Activated naive CD8-positive, alpha-beta T cell treated with anti-CD3 and anti-CD28 coated beads for 36 hours (primary cell): Measurements from ENCODE around the gene NOTCH2NLA. TPM values are rescaled to one million over a fixed set of nuclear protein-coding genes. Genes with fewer than 3 reads are reported as not detected.
A peak's percentile ranks its signal among the peaks of the same experiment; 100 is the strongest.
"Not testable (repeated sequence)": the region's sequence is repeated elsewhere in the genome, so short reads cannot be mapped to it uniquely, and the experiment has no call there.

Experiments used
- DNase-seq: peaks from one replicate; pipeline ENCODE4 v3.0.0; 2021
- H3K27ac Mint-ChIP-seq: one replicate; pipeline ENCODE4 v1.8.0; 2022; ENCODE audit warnings: mild to moderate bottlenecking, moderate library complexity, mixed read lengths
- H3K27me3 Mint-ChIP-seq: one replicate; pipeline ENCODE4 v1.8.0; 2022; ENCODE audit warnings: mild to moderate bottlenecking, mixed read lengths
- H3K36me3 Mint-ChIP-seq: one replicate; pipeline ENCODE4 v1.8.0; 2021; ENCODE audit warnings: mild to moderate bottlenecking, mixed read lengths
- H3K4me1 Mint-ChIP-seq: one replicate; pipeline ENCODE4 v1.8.0; 2021; ENCODE audit warnings: mixed read lengths
- H3K4me3 Mint-ChIP-seq: one replicate; pipeline ENCODE4 v1.8.0; 2022; ENCODE audit warnings: mild to moderate bottlenecking, moderate library complexity, mixed read lengths
- H3K9me3 Mint-ChIP-seq: one replicate; pipeline ENCODE4 v1.8.0; 2022; ENCODE audit warnings: mixed read lengths
- total RNA-seq, 2 experiments: library from RNA; stranded (reverse); gene quantifications; one replicate each; pipeline ENCODE4 v1.2.3, GENCODE V29; 2021

NOTCH2NLA gene
- 10 to 100 TPM; 14.3 to 15.6 TPM for total RNA-seq

DNA sequence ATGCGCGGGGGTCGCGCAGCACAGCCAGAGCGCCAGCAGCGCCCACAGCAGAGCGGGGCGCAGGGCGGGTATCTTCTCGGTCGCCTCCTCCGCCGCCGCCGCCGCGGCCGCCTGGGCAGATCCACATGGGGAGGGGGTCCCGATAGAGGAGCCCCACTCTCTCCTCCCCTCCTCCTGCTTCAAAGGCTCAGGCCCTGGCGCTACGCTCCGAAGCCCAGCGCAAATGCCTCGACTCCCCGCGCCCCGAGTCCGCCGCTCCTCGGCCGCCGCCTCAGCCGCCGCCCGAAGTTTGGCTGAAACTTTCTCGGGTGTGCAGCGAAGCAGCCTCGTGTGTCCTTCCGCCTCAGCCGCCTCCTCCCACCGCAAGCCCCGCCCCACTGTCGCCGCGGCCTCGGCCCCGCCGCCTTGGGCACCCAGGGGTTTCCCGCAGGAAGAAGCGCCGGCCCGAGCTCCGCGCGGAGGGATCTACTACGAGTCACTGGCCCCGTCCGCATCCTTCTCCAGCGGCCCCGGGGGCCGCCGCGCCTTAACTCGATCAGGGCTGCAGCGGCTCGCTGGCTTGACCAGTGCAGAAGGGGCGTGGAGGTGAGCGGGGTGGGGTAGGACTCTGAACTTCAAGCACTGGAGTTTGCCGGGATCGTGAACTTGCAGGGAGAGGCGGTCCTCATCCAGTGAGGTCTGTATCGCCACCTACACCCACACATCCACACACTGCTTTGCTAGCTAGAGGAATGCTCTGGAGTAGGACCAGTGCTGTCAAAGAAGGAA lies at the start of gene NOTCH2NLA:
Gene NOTCH2NLA, minus strand, starts transcription at position 312 of the 768 bp plus-strand sequence. CDS start 39,684 bp downstream, outside the sequence.
- peak within 1 kb of the TSS; percentile 84 for H3K27ac Mint-ChIP-seq

DNA sequence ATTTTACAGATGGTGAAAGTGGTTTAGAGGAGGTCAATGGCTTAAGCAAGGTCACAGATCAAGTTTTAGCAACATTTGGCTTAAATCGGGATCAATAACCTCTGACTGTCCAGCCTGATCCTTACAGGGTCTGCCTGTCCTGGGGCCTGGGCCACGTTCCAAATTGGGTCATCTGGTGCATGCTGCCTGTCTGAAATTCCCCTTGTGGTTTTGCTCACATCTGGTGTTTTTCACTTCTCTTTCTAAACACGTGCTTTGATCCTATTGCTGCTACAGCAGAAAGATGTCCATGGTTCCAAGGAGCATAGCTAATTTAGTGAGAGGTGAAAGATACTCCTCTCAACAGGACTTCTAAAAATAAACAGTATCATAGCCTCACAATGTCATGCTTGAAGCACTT lies 49.5 kb upstream of the NOTCH2NLA start:
- not testable (repeated sequence) for H3K9me3 Mint-ChIP-seq, H3K27me3 Mint-ChIP-seq, H3K27ac Mint-ChIP-seq, H3K4me1 Mint-ChIP-seq, H3K36me3 Mint-ChIP-seq, H3K4me3 Mint-ChIP-seq, DNase-seq

More for the DNA sequence above, at the start of gene NOTCH2NLA:
- H3K4me3 Mint-ChIP-seq: peak within 1 kb of the TSS; percentile 83
- not testable (repeated sequence) for H3K9me3 Mint-ChIP-seq, H3K27me3 Mint-ChIP-seq, H3K4me1 Mint-ChIP-seq, H3K36me3 Mint-ChIP-seq
- peak; percentile 61 for DNase-seq

DNA sequence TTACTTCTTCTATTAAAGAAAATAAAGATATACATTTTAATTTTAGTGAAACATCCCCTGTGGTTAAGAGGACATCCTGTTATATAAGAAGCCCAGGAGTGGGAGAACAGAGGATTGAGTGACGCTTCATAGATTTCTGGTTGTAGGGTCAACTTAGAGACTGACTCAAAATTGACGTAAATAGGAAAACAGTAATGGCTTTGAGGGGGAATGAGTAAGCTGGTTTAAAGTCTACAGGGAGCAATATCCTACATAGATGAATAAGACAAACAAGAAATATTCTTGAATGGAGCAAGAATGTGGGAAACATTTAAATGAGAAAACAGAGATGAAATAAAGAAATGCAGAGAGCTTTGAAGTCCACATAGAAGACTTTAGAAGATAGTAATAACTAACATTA lies 48.3 kb upstream of the NOTCH2NLA start:
- H3K4me3 Mint-ChIP-seq, H3K27ac Mint-ChIP-seq, H3K4me1 Mint-ChIP-seq, H3K36me3 Mint-ChIP-seq, H3K27me3 Mint-ChIP-seq, H3K9me3 Mint-ChIP-seq, DNase-seq: not testable (repeated sequence)

DNA sequence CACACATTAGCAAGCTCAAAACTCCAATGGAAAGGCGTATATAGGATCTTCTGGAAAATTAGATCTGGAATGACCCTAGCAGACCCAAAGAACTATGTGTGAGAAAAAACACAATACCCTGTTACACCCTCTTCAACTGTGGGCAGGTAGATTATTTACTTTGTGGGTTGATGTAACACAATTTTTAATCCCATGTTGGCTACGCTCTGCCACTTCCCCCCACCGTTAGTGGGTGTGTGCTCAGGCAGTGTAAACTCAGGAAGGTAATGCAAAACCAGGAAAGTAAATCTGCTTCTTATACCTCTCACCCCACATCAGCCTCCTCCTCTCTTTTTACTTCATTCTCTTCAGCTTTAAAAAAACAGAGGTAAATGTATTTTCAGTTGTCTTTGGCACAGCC lies 45.3 kb upstream of the NOTCH2NLA start:
- H3K4me1 Mint-ChIP-seq, H3K9me3 Mint-ChIP-seq, H3K27me3 Mint-ChIP-seq, H3K27ac Mint-ChIP-seq, DNase-seq, H3K4me3 Mint-ChIP-seq, H3K36me3 Mint-ChIP-seq: not testable (repeated sequence)

DNA sequence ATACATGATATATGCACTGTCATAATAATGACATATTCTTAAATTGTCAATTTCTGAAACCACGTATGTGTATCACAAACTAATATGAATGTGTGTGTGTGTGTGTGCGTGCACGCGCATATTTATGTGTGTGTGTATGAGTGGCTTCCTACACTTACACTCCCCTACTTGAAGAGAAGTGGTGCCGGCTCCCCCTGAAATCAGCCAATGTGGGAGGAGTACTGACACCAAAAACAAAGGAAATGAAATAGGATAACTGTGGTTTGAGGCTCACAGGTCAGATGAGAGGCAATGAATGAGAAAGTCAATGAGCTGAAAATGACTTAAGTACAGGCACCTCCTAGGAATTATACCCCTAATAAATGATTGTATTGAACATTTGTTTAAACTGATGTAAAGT lies 44.4 kb upstream of the NOTCH2NLA start:
- H3K4me3 Mint-ChIP-seq, H3K27me3 Mint-ChIP-seq, H3K9me3 Mint-ChIP-seq, H3K27ac Mint-ChIP-seq, DNase-seq, H3K36me3 Mint-ChIP-seq, H3K4me1 Mint-ChIP-seq: not testable (repeated sequence)

DNA sequence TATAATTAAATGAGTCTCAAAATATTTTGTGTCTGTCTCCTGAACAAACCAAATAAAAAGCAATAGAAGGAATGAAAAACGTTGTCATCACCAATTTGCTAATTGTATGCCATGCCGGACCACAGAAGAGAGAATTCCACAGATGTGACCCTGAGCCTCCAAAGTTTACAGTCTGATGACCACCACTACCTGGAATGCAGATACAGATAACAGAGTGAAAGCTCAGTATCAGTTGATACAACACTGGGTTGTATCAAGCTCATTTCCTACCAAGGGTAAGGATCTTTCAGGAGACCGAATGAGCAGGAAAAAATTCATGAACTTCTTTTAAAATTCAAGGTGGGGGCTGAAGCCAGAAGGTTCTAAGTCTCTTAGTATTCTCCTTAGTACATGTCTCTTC lies 43.9 kb upstream of the NOTCH2NLA start:
- not testable (repeated sequence) for H3K9me3 Mint-ChIP-seq, DNase-seq, H3K27me3 Mint-ChIP-seq, H3K4me1 Mint-ChIP-seq, H3K27ac Mint-ChIP-seq, H3K4me3 Mint-ChIP-seq, H3K36me3 Mint-ChIP-seq

DNA sequence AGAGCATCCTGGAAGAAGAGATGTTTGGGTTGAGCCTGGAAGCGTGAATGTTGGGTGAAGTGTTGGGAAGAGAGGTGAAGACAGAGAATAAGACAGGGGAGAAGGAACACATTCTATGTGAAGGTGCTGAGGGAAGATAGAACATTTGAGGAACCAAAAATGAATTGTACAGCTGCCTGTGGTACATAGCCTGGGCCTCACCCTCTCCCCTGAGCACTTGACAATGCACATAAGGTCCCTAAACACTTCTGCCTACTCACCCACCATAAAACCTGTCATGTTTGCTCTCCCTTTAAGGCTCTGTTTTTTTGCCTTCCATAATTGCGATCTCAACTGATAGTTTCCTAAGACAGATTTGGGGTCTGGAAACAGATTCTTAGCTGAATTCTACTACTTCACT lies 43.2 kb upstream of the NOTCH2NLA start:
- not testable (repeated sequence) for H3K4me3 Mint-ChIP-seq, H3K27me3 Mint-ChIP-seq, H3K36me3 Mint-ChIP-seq, H3K27ac Mint-ChIP-seq, H3K4me1 Mint-ChIP-seq, DNase-seq, H3K9me3 Mint-ChIP-seq

DNA sequence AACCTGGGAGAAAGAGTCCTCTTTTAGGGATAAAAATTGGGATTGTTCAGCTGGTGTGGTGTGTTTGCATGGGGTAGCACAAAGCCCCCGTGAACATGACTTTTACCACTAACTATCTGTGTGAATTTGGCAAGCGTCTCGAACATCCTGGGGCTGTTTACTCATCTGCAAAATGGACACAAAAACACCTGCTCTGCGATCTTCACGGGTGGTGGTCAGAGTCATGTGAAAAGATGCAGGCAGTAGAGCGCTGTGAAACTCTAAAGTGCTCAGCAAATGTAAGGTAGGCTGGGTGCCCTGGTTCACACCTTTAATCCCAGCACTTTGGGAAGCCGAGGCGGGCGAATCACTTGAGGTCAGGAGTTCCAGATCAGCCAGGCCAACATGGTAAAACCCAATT lies 41.3 kb upstream of the NOTCH2NLA start:
- H3K4me1 Mint-ChIP-seq, H3K9me3 Mint-ChIP-seq, H3K4me3 Mint-ChIP-seq, H3K36me3 Mint-ChIP-seq, H3K27me3 Mint-ChIP-seq, H3K27ac Mint-ChIP-seq, DNase-seq: not testable (repeated sequence)

DNA sequence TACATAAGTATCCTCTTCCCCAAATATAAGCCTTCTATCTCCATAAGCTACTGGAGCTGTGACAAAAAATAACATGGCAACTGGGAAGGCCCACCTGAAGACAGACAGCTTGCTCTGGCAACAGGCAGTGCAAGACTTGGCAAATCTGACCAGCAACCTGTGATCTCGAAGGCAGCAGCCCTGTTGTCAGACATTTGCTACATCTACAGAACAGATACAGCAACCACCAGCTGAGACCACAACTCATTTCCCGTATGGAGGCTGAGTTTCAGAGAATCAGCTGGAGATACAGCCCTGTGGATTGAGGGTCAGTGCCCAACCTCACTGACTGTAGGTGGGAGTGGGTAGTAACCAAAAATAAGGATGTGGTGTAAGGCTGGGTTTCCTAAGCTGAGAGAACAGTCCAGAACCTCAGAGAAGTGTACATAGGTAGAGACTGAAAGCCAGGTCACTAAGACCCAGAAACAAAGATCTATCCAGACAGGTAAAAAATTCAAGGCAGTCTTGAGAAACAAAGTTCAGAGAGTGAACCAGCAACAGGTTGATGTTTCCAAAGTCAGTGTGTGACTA lies 37.4 kb upstream of the NOTCH2NLA start:
- not testable (repeated sequence) for DNase-seq, H3K36me3 Mint-ChIP-seq, H3K27me3 Mint-ChIP-seq, H3K4me1 Mint-ChIP-seq, H3K9me3 Mint-ChIP-seq, H3K27ac Mint-ChIP-seq, H3K4me3 Mint-ChIP-seq

DNA sequence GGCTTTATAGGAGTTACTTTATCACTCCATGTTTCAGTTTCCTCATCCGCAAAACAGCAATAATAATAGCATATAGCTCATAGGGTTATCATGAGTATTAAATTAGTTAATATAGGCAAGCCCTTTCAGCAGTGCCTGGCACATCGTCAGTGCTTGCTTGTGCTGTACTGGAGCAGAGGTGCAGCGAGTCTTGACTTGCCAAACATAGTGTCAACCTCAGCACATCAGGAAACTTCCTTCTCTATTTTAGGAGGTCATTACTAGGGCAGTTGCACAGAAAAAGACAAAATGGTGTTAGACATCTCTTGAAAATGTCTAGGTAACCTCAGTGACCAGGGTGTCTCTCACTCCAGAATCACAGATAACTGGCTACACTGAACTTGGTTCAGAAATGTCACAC lies 35.9 kb upstream of the NOTCH2NLA start:
- not testable (repeated sequence) for H3K27ac Mint-ChIP-seq, DNase-seq, H3K9me3 Mint-ChIP-seq, H3K36me3 Mint-ChIP-seq, H3K4me3 Mint-ChIP-seq, H3K27me3 Mint-ChIP-seq, H3K4me1 Mint-ChIP-seq

DNA sequence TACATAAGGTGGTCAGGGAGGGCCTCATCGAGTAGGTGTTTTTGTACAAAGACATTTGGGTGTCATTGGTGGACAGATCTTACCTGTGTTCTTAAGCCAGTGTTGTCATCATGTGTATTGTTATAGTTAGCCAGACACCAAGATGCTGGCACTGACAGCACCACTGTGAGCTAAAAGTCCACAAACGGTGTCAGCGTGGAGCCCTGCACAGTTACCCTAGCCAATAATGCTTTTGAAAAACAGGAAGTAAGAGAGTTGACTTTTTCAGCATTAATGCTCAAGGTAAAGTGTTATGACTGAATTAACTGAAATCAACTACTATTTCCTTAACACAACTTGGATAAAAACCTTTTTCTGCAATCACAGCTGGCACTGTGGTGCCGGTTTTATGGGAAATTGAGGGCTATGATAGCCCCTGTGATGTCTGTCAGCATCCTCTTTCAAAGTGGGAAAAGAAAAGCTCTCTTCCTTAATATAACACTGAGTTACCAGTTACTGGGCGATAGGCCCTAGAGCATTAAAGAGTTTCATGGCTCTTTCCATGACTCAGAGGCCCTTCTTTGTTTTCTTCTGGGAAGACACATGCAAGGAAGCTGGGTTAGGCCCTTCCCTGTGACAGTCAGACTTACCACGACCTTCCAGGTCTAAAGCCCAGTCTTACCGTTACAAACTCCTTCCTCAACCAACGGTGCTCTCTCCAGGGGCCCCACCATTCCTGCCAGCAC lies 31.3 kb upstream of the NOTCH2NLA start:
- H3K4me1 Mint-ChIP-seq, H3K9me3 Mint-ChIP-seq, H3K27ac Mint-ChIP-seq, H3K4me3 Mint-ChIP-seq, H3K36me3 Mint-ChIP-seq, DNase-seq, H3K27me3 Mint-ChIP-seq: not testable (repeated sequence)

DNA sequence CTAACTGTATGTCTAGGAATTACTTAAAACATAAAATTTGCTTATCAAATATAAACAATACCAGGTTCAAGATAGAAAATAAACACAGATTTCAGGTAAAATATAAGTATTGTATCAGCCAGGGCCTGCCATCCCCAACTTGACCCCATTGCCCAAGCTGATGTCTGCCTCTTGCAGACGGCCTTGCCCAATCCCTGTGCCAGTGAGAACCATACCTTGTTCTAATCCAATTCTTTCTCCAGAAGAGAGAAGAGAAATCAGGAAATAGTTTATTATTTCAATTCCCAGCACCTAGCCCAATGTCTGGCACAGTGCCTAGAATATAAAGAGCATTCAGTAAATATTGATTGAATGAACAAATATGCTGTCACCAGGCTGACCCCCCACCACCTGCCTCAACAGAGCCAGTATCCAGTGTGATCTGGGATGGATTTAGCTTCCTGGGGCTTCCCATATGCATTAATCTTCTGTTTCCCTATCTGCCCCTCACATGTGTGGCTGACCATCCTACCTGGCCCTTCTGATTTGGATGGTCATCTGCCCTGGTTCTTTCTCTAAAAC lies 29.3 kb upstream of the NOTCH2NLA start:
- not testable (repeated sequence) for DNase-seq, H3K36me3 Mint-ChIP-seq, H3K4me1 Mint-ChIP-seq, H3K27me3 Mint-ChIP-seq, H3K9me3 Mint-ChIP-seq, H3K27ac Mint-ChIP-seq, H3K4me3 Mint-ChIP-seq

DNA sequence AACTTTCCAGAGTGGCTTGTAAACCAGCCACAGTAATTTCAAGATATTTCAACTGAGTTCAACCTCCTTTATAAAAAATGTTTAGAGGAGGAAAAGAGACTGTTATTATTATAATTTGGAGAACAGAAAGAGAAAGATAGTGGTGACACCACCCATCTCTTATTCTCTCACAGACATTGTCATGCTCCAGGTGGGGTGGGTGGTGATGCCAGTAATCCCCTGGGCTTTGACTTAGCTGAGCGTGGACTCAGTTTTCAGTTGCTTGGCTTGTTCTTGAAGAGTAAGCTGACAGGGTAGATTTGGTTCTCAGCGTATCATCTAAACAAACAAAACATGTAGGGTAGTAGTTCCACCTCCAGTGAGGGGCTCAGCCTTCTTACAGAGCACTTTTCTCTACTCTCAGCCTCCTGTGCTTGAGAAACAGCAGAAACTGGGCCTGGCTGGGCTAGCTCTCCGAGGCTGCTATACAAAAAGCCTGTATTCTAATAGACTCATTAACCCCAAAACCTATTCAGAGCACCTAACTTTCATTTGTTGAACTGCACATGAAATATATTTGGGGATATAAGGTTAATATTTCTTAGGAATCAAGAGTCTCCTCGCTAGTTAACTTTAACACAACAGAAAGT lies 25.9 kb upstream of the NOTCH2NLA start:
- H3K4me1 Mint-ChIP-seq, H3K27me3 Mint-ChIP-seq, DNase-seq, H3K27ac Mint-ChIP-seq, H3K4me3 Mint-ChIP-seq, H3K36me3 Mint-ChIP-seq, H3K9me3 Mint-ChIP-seq: not testable (repeated sequence)

DNA sequence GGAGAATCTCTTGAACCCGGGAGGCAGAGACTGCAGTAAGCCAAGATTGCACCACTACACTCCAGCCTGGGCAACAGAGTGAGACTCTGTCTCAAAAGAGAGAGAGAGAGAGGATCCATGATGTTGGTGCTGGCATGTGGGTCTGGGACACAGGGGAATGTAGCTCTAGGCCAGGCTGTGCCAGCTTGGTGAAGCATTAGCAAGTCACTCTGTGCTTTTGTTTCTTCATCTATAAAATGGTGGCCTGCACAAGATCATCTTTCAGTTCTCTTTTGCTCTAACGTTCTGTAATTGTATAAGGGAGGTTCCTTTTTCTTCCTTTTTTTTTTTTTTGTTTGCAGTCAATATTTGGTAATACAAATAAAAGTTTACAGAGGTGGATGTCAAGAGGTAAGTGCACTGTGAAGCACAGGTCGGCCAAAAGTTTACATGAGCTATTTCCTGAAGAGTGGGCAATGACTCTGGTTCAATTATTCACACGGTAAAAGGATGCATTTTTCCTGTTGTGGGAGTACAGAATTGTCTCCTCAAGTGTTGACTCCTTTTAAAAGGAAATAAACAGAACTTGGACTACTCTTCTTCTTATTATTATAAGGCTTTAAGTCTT lies 24.5 kb upstream of the NOTCH2NLA start:
- not testable (repeated sequence) for H3K9me3 Mint-ChIP-seq, H3K4me1 Mint-ChIP-seq, DNase-seq, H3K36me3 Mint-ChIP-seq, H3K27ac Mint-ChIP-seq, H3K4me3 Mint-ChIP-seq, H3K27me3 Mint-ChIP-seq

DNA sequence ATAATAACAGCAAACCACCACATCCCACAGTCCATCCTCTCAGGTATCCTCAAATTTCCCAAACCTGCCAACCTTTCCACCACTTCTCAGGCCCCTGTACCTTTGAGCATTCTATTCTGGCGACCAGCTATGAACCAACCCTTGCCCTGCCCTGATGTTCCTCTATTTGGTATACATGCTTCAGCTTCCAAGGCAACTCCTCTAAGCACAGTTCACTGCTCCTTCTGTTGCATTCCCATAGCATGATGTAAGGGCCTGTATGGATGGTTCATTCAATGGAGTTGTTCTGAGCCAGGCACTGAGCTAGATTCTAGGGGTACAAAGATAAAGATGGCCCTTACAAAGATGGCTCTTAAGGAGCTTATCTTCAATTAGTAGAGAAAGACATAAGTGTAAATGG lies 22.7 kb upstream of the NOTCH2NLA start:
- H3K27ac Mint-ChIP-seq, H3K4me1 Mint-ChIP-seq, H3K4me3 Mint-ChIP-seq, H3K27me3 Mint-ChIP-seq, H3K36me3 Mint-ChIP-seq, DNase-seq, H3K9me3 Mint-ChIP-seq: not testable (repeated sequence)
